GM23248 (cell line): Measurements from ENCODE around the gene ADPRH. TPM values are rescaled to one million over a fixed set of nuclear protein-coding genes. Genes with fewer than 3 reads are reported as not detected.

Source experiments
- DNase-seq: peaks from one replicate; pipeline ENCODE4 v3.0.0-alpha.2; 2015
- H2AFZ ChIP-seq: fragments of 200-600 bp; sonication (generic); 2 replicates; pipeline ENCODE4 v1.6.1; 2016; ENCODE audit warnings: antibody characterized with exemption
- H3F3A ChIP-seq: fragments of 200-600 bp; sonication (generic); 2 replicates; pipeline ENCODE4 v1.6.1; 2016; ENCODE audit warnings: mild to moderate bottlenecking, antibody characterized with exemption, mixed run types; ENCODE audit not compliant: insufficient read depth
- H3K27ac ChIP-seq: fragments of 200-600 bp; sonication (generic); 2 replicates; pipeline ENCODE4 v1.5.1; 2016; ENCODE audit warnings: mild to moderate bottlenecking
- H3K27me3 ChIP-seq: fragments of 200-600 bp; sonication (generic); replicated peaks from 2 replicates; pipeline ENCODE4 v1.6.1; 2016; ENCODE audit warnings: mild to moderate bottlenecking; ENCODE audit not compliant: insufficient read depth
- H3K36me3 ChIP-seq: fragments of 200-600 bp; sonication (generic); 2 replicates; pipeline ENCODE4 v1.6.1; 2016; ENCODE audit warnings: low read depth, mild to moderate bottlenecking
- H3K4me1 ChIP-seq: fragments of 200-600 bp; sonication (generic); 2 replicates; pipeline ENCODE4 v1.6.1; 2016; ENCODE audit warnings: mild to moderate bottlenecking; ENCODE audit not compliant: insufficient read depth
- H3K4me2 ChIP-seq: fragments of 200-600 bp; sonication (generic); one replicate; pipeline ENCODE4 v1.6.1; 2016; ENCODE audit warnings: mild to moderate bottlenecking; ENCODE audit not compliant: unreplicated experiment
- H3K4me3 ChIP-seq: fragments of 200-600 bp; sonication (generic); 2 replicates; pipeline ENCODE4 v1.5.1; 2016; ENCODE audit warnings: mild to moderate bottlenecking
- H3K79me2 ChIP-seq: fragments of 200-600 bp; sonication (generic); 2 replicates; pipeline ENCODE4 v1.6.1; 2016; ENCODE audit warnings: mild to moderate bottlenecking; ENCODE audit not compliant: insufficient read depth
- H3K9ac ChIP-seq: fragments of 200-600 bp; sonication (generic); 2 replicates; pipeline ENCODE4 v1.6.1; 2016; ENCODE audit warnings: mild to moderate bottlenecking
- H3K9me2 ChIP-seq: fragments of 200-600 bp; sonication (generic); 2 replicates; pipeline ENCODE4 v1.6.1; 2016; ENCODE audit warnings: mixed run types, mild to moderate bottlenecking, moderate library complexity; ENCODE audit not compliant: insufficient read depth
- H3K9me3 ChIP-seq: fragments of 200-600 bp; sonication (generic); one replicate; pipeline ENCODE4 v1.6.1; 2017; ENCODE audit warnings: low read depth
- H4K20me1 ChIP-seq: fragments of 200-600 bp; sonication (generic); 2 replicates; pipeline ENCODE4 v1.6.0; 2016; ENCODE audit not compliant: insufficient read depth
- EZH2 ChIP-seq: fragments of 200-600 bp; sonication (generic); IDR thresholded peaks from 2 replicates; pipeline ENCODE4 v1.6.1; 2018; ENCODE audit warnings: antibody characterized with exemption, mild to moderate bottlenecking; ENCODE audit not compliant: insufficient read depth, poor library complexity, severe bottlenecking
- EZH2phosphoT487 ChIP-seq: fragments of 200-600 bp; sonication (generic); IDR thresholded peaks from 2 replicates; pipeline ENCODE4 v1.6.1; 2018; ENCODE audit warnings: antibody characterized with exemption, moderate library complexity, mild to moderate bottlenecking, low read depth; ENCODE audit not compliant: insufficient read depth
- WGBS, 2 experiments: methylation state at CpG; one replicate each; pipeline ENCODE4 v1.1.6; 2015 to 2017; ENCODE audit warnings: low lambda C conversion rate in 2 of 2, low coverage in 1 of 2; ENCODE audit errors: missing lambda C conversion rate in 2 of 2; 5-methylcytosine and 5-hydroxymethylcytosine counted together
- in situ Hi-C: fragments of 300-500 bp; cut with MboI; formaldehyde crosslinking; loops from 2 replicates; pipeline ENCODE4 v1.15.0; 2020
- polyA plus RNA-seq: library from polyadenylated mRNA; unstranded; fragments of >200 nt; fragmentation: Nextera tagmentation; extraction: Ambion mirVana; gene quantifications from 2 replicates; pipeline ENCODE4 v1.2.1, GENCODE V29; 2016
- total RNA-seq: library from RNA; depleted of rRNA; stranded (reverse); fragments of >200 nt; shearing (Covaris generic); gene quantifications from 2 replicates; pipeline ENCODE4 v1.2.3, GENCODE V29; 2014

The ADPRH gene
- total and polyA plus RNA-seq, 2 experiments from 2014 or later = 2.1 to 2.3 TPM

- 39 to 40% methylated on average over 6 of the region's 6 CpGs for WGBS, 2 experiments
- Histone ChIP-seq H3K36me3 (no peaks in the 10 kb centered on the region), H2AFZ (no peak overlapping the region), H4K20me1 (no peaks in the 10 kb centered on the region), H3K4me2 (no peak overlapping the region), H3K27me3 (no peaks in the 10 kb centered on the region), H3K79me2 (no peaks in the 10 kb centered on the region), H3K9me3 (no peaks in the 10 kb centered on the region), H3K27ac (no peak overlapping the region), H3K4me3 (no peak overlapping the region), H3K9me2 (no peaks in the 10 kb centered on the region), H3K4me1 (peaks cover 8% of the 10 kb centered on the region; the same call in 1 of the 2 replicates), H3F3A (no peaks in the 10 kb centered on the region), H3K9ac (no peak overlapping the region)
- no peak for DNase-seq
- no peak for TF ChIP-seq EZH2
- no peak for TF ChIP-seq EZH2phosphoT487
- in situ Hi-C loops = no loop called here
Measured at GRCh38 chr3:119609301-119609700, 30.0 kb downstream of the ADPRH start.

GRCh38 chr3:119611664-119612063, 32.4 kb downstream of the ADPRH start:
- Histone ChIP-seq H3K9me3 (no peaks in the 10 kb centered on the region), H3K4me1 (no peaks in the 10 kb centered on the region), H3F3A (no peaks in the 10 kb centered on the region), H3K4me2 (no peak overlapping the region), H3K27ac (no peak overlapping the region), H3K27me3 (no peaks in the 10 kb centered on the region), H2AFZ (no peak overlapping the region), H3K9me2 (no peaks in the 10 kb centered on the region), H3K4me3 (no peak overlapping the region), H4K20me1 (no peaks in the 10 kb centered on the region), H3K36me3 (no peaks in the 10 kb centered on the region), H3K79me2 (no peaks in the 10 kb centered on the region), H3K9ac (no peak overlapping the region)
- in situ Hi-C loops = no loop called here
- no peak for DNase-seq
- TF ChIP-seq EZH2 (no peak), EZH2phosphoT487 (no peak)
- WGBS, 2 experiments = 84 to 86% methylated on average over 1 of the region's 1 CpG

GRCh38 chr3:119613201-119613600, 33.9 kb downstream of the ADPRH start:
- Histone ChIP-seq H3K27me3 (no peaks in the 10 kb centered on the region), H3K9ac (no peak overlapping the region), H3K27ac (no peak overlapping the region), H3K4me1 (no peaks in the 10 kb centered on the region), H3K4me2 (no peak overlapping the region), H3F3A (no peaks in the 10 kb centered on the region), H4K20me1 (no peaks in the 10 kb centered on the region), H3K79me2 (no peaks in the 10 kb centered on the region), H3K9me3 (no peaks in the 10 kb centered on the region), H3K9me2 (no peaks in the 10 kb centered on the region), H3K36me3 (no peaks in the 10 kb centered on the region), H2AFZ (no peak overlapping the region), H3K4me3 (no peak overlapping the region)
- in situ Hi-C loops = no loop called here
- WGBS, 2 experiments = 64 to 81% methylated on average over 1 of the region's 1 CpG
- TF ChIP-seq EZH2 (no peak), EZH2phosphoT487 (no peak)
- DNase-seq = no peak

- Histone ChIP-seq H3K36me3 (no peaks in the 10 kb centered on the region), H3K4me2 (no peak overlapping the region), H4K20me1 (no peaks in the 10 kb centered on the region), H2AFZ (no peak overlapping the region), H3K9me2 (no peaks in the 10 kb centered on the region), H3K4me3 (no peak overlapping the region), H3K79me2 (no peaks in the 10 kb centered on the region), H3F3A (no peaks in the 10 kb centered on the region), H3K4me1 (no peaks in the 10 kb centered on the region), H3K27ac (no peak overlapping the region), H3K9ac (no peak overlapping the region), H3K9me3 (no peaks in the 10 kb centered on the region), H3K27me3 (no peaks in the 10 kb centered on the region)
- 62 to 68% methylated on average over 4 of the region's 4 CpGs for WGBS, 2 experiments
- in situ Hi-C loops = no loop called here
- no peak for DNase-seq
- TF ChIP-seq EZH2 = no peak
- no peak for TF ChIP-seq EZH2phosphoT487
Measured at GRCh38 chr3:119613872-119614271, 34.6 kb downstream of the ADPRH start.

- Histone ChIP-seq H3K4me2 (no peak overlapping the region), H3F3A (no peaks in the 10 kb centered on the region), H3K9me3 (no peaks in the 10 kb centered on the region), H3K4me1 (no peaks in the 10 kb centered on the region), H4K20me1 (no peaks in the 10 kb centered on the region), H3K9ac (no peak overlapping the region), H3K4me3 (no peak overlapping the region), H3K27ac (no peak overlapping the region), H2AFZ (no peak overlapping the region), H3K36me3 (no peaks in the 10 kb centered on the region), H3K27me3 (no peaks in the 10 kb centered on the region), H3K79me2 (no peaks in the 10 kb centered on the region), H3K9me2 (no peaks in the 10 kb centered on the region)
- TF ChIP-seq EZH2 (no peak), EZH2phosphoT487 (no peak)
- DNase-seq = no peak
- in situ Hi-C loops = no loop called here
- 81 to 82% methylated on average over 4 of the region's 4 CpGs for WGBS, 2 experiments
Measured at GRCh38 chr3:119616056-119616455, 36.8 kb downstream of the ADPRH start.
